Progenitor cell of endocrine pancreas (in vitro differentiated cells): ENCODE results near the gene BOD1L2. TPM values are rescaled to one million over a fixed set of nuclear protein-coding genes. Genes with fewer than 3 reads are reported as not detected.

ENCODE experiments used
- DNase-seq: peaks from one replicate; pipeline ENCODE4 v3.0.0; 2021; ENCODE audit warnings: low spot score; ENCODE audit not compliant: unreplicated experiment
- H3K27ac Mint-ChIP-seq: 2 replicates; pipeline ENCODE4 v1.8.0; 2021; ENCODE audit warnings: mild to moderate bottlenecking, moderate library complexity, mixed read lengths
- H3K27me3 Mint-ChIP-seq: 2 replicates; pipeline ENCODE4 v1.8.0; 2021; ENCODE audit warnings: mixed read lengths
- H3K36me3 Mint-ChIP-seq: 2 replicates; pipeline ENCODE4 v1.8.0; 2022; ENCODE audit warnings: mixed read lengths; ENCODE audit not compliant: insufficient read depth
- H3K4me1 Mint-ChIP-seq: 2 replicates; pipeline ENCODE4 v1.8.0; 2021; ENCODE audit warnings: low read depth, mixed read lengths
- H3K4me3 Mint-ChIP-seq: 2 replicates; pipeline ENCODE4 v1.8.0; 2021; ENCODE audit warnings: low read depth, mild to moderate bottlenecking, moderate library complexity, mixed read lengths
- H3K9me3 Mint-ChIP-seq: 2 replicates; pipeline ENCODE4 v1.8.0; 2021; ENCODE audit warnings: low read depth, mixed read lengths
- total RNA-seq: library from RNA; stranded (reverse); gene quantifications from 2 replicates; pipeline ENCODE4 v1.2.1, GENCODE V29; 2021
- TF ChIP-seq, protein P1 (sequence below): fragments of 200-600 bp; sonication (generic); IDR thresholded peaks from one replicate; pipeline ENCODE4 v1.5.0; 2021; ENCODE audit warnings: antibody characterized with exemption, mild to moderate bottlenecking; ENCODE audit not compliant: unreplicated experiment

Gene BOD1L2
- total RNA-seq, 1 donor from 2014 or later: not detected

DNA sequence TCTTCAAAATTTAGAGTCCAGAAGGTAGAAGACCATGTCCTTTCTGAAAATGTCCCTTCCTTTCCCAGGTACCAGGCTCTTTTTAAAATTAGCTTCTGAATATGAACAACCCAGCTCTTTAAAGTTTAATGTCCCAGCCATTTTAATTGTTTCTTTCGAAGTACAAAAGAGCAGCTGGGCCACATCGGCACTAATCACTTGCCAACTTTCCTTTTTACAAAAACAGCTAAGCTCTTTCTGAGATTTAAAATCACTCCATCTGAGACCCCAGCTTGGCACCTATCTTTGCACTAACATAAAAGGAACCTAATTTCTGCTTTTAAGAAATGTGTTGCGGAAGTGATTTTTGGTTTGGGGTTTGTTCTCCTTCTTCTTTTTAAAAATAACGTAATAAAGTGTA, 2.6 kb downstream of the BOD1L2 start:
- peaks cover 4% of the 10 kb centered on the region for H3K36me3 Mint-ChIP-seq
- peaks cover 54% of the 10 kb centered on the region for H3K4me1 Mint-ChIP-seq
- no peak overlapping the region for H3K4me3 Mint-ChIP-seq
- no peaks in the 10 kb centered on the region for H3K27me3 Mint-ChIP-seq
- DNase-seq: no peak
- TF ChIP-seq, protein P1, sequence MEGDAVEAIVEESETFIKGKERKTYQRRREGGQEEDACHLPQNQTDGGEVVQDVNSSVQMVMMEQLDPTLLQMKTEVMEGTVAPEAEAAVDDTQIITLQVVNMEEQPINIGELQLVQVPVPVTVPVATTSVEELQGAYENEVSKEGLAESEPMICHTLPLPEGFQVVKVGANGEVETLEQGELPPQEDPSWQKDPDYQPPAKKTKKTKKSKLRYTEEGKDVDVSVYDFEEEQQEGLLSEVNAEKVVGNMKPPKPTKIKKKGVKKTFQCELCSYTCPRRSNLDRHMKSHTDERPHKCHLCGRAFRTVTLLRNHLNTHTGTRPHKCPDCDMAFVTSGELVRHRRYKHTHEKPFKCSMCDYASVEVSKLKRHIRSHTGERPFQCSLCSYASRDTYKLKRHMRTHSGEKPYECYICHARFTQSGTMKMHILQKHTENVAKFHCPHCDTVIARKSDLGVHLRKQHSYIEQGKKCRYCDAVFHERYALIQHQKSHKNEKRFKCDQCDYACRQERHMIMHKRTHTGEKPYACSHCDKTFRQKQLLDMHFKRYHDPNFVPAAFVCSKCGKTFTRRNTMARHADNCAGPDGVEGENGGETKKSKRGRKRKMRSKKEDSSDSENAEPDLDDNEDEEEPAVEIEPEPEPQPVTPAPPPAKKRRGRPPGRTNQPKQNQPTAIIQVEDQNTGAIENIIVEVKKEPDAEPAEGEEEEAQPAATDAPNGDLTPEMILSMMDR: no peak
- peaks cover 6% of the 10 kb centered on the region for H3K9me3 Mint-ChIP-seq
- no peak overlapping the region for H3K27ac Mint-ChIP-seq

DNA sequence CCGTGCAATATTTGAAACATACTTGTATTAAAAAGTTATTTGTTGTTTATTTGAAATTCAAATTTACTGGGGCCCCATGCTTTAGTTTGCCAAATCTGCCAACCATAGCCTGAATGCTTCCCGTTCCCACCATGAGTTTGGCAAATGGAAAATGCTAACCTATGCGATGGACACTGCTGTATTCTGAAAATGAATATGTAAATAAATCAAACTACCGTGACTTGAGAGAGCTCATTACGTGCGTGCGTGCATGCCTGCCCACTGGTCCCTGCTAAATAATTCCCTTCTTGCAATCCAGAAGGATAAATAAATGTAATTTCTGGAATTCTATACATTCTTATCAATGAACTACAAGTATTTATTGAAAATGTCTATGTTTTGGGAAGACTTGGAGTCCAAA, 3.2 kb downstream of the BOD1L2 start:
- peaks cover 4% of the 10 kb centered on the region for H3K36me3 Mint-ChIP-seq
- peaks cover 54% of the 10 kb centered on the region for H3K4me1 Mint-ChIP-seq
- DNase-seq: no peak
- H3K9me3 Mint-ChIP-seq: peaks cover 6% of the 10 kb centered on the region
- H3K27me3 Mint-ChIP-seq: no peaks in the 10 kb centered on the region
- no peak overlapping the region for H3K4me3 Mint-ChIP-seq
- no peak overlapping the region for H3K27ac Mint-ChIP-seq
- TF ChIP-seq, protein P1: no peak

DNA sequence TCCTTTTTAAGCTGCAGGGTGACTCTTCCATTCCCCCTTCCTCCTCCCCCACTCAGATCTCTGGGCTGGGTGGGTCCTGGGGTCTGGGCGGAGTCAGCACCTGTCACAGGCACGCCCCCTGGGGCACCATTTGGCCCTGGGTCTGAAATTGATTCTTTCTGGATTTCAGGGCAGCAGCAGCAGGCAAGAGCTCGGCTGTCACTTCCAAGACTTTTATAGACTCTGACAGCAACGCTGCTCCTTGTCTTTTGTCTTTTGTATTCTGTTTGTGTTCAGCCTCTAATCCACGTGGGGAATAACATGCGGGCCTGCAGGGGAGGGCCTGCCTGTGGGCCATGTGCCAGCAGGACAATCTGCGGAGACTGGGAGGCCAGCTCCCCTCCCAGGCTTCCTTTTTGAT, 3.9 kb downstream of the BOD1L2 start:
- peak; percentile 26 for DNase-seq
- H3K9me3 Mint-ChIP-seq: peaks cover 6% of the 10 kb centered on the region
- peaks cover 4% of the 10 kb centered on the region for H3K36me3 Mint-ChIP-seq
- peaks cover 49% of the 10 kb centered on the region for H3K4me1 Mint-ChIP-seq
- peak overlapping the region; percentile 17 for H3K27ac Mint-ChIP-seq
- no peaks in the 10 kb centered on the region for H3K27me3 Mint-ChIP-seq
- H3K4me3 Mint-ChIP-seq: peak overlapping the region; percentile 9
- TF ChIP-seq, protein P1: no peak

DNA sequence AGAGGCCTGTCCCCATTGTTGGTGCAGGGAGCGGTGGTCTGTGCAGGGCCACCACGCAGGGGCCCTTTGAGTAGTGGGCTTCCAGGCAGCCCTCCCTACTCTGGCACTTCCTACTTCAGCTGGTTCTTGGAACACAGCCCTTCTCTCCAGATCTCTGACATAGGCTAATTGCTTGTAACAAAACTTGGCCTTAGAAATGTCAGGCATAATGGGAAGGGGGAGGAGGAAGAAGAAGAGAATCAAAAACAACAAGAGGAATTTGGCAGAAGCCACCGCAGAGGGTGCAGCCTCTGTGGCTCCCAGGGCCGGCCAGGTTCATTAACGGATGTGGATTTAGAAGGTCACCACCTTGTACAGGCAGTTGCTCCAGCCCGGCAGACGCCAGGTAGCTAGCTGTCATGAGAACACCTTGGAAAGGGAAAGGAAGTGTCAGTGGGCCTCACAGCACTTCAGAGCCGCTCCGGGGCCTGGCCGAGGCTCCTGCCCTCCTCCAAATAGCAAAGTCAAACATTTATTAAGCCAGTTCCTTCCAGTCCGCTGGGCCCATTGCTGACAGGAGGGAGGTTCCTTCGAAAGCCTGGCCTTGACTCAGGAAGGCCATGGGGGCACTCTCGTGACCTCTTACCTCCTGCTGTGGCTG, 7.4 kb downstream of the BOD1L2 start:
- Mint-ChIP-seq H3K4me1 (peaks cover 29% of the 10 kb centered on the region), H3K9me3 (no peaks in the 10 kb centered on the region), H3K27me3 (peaks cover 4% of the 10 kb centered on the region), H3K27ac (peak overlapping the region; percentile 59), H3K36me3 (no peaks in the 10 kb centered on the region), H3K4me3 (no peak overlapping the region)
- no peak for DNase-seq
- TF ChIP-seq, protein P1: no peak

DNA sequence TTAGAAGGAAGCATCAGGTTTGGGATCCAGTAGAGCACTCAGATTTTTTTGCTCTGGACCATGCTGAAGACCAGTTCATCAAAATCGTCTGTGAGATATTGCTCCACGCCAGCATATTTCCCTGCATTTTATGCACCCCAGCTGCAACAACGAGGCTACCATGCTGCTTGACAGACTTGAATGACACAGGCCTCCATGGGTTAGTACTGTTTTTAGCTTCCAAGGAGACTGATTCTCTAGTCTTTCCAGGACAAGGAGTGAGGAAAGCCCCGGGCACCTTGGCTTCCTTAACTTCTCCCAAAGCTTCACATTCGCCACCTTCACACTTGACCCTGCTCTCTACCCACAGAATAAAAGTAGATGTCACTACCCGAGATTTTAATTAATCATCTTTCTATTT, 17.5 kb downstream of the BOD1L2 start:
- TF ChIP-seq, protein P1: no peak
- Mint-ChIP-seq H3K27ac (no peak overlapping the region), H3K36me3 (no peaks in the 10 kb centered on the region), H3K4me3 (no peak overlapping the region), H3K27me3 (no peaks in the 10 kb centered on the region), H3K4me1 (peaks cover 10% of the 10 kb centered on the region), H3K9me3 (peaks cover 8% of the 10 kb centered on the region)
- DNase-seq: no peak
